Neural progenitor cell (in vitro differentiated cells): ENCODE measurements around the gene RGSL1.

Experiments
- CTCF ChIP-seq: fragments of 200-600 bp; sonication (generic); IDR thresholded peaks from 2 replicates; pipeline ENCODE4 v1.5.1; 2017; ENCODE audit warnings: antibody characterized with exemption, mild to moderate bottlenecking
- EZH2 ChIP-seq: fragments of 200-600 bp; sonication (generic); IDR thresholded peaks from 2 replicates; pipeline ENCODE4 v1.6.1; 2017; ENCODE audit warnings: antibody characterized with exemption, mild to moderate bottlenecking, moderate library complexity

DNA sequence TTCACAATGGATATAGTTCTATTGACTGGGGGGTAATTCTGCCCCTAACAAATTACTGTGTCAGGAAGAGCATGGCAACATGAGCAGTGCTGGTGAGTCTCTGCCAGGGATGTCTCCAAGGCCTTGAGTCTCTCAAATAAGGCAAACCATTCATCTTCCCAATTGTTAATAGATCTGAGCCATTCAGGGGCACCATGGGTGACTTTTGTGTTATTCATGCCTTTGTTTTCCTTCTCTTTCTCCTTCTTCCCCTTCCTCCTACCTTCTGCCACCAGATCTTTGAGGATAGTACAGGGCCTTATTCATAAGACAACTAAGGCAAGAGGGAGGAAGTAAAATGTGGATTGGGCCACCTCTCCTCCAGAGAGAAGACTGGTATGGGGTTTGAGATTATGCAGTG, at the start of gene RGSL1:
- TF ChIP-seq CTCF (no peak), EZH2 (no peak)
